GM23338 (cell line): ENCODE measurements around the gene PIP5K1C. TPM values are rescaled to one million over a fixed set of nuclear protein-coding genes. Genes with fewer than 3 reads are reported as not detected.

Experiments used
- ATAC-seq: fragments of 200-7000 bp; cut with Tn5 transposase; 3 replicates; pipeline ENCODE4 v1.9.1; 2020
- DNase-seq: peaks from one replicate; pipeline ENCODE4 v3.0.0-alpha.2; 2015; ENCODE audit warnings: low spot score
- H2AFZ ChIP-seq: fragments of 200-600 bp; sonication (generic); 2 replicates; pipeline ENCODE4 v1.8.0; 2016; ENCODE audit warnings: antibody characterized with exemption, mild to moderate bottlenecking, moderate library complexity
- H3F3A ChIP-seq: fragments of 200-600 bp; sonication (generic); replicated peaks from 2 replicates; pipeline ENCODE4 v1.8.0; 2017; ENCODE audit warnings: antibody characterized with exemption, mixed run types, low read depth
- H3K27ac ChIP-seq: fragments of 200-600 bp; sonication (generic); 2 replicates; pipeline ENCODE4 v1.6.1; 2016; ENCODE audit warnings: low read depth
- H3K27me3 ChIP-seq: fragments of 200-600 bp; sonication (generic); 2 replicates; pipeline ENCODE4 v1.8.0; 2016; ENCODE audit warnings: mild to moderate bottlenecking, mixed run types, moderate library complexity; ENCODE audit not compliant: insufficient read depth
- H3K36me3 ChIP-seq: fragments of 200-600 bp; sonication (generic); 2 replicates; pipeline ENCODE4 v1.8.0; 2016; ENCODE audit warnings: mild to moderate bottlenecking; ENCODE audit not compliant: insufficient read depth
- H3K4me1 ChIP-seq: fragments of 200-600 bp; sonication (generic); 2 replicates; pipeline ENCODE4 v1.8.0; 2016; ENCODE audit warnings: mild to moderate bottlenecking, moderate library complexity; ENCODE audit not compliant: insufficient read depth
- H3K4me2 ChIP-seq: fragments of 200-600 bp; sonication (generic); 2 replicates; pipeline ENCODE4 v1.7.1; 2017; ENCODE audit warnings: mixed run types
- H3K4me3 ChIP-seq: fragments of 200-600 bp; sonication (generic); 2 replicates; pipeline ENCODE4 v1.6.1; 2016; ENCODE audit warnings: mixed run types
- H3K79me2 ChIP-seq: fragments of 200-600 bp; sonication (generic); replicated peaks from 2 replicates; pipeline ENCODE4 v1.8.0; 2017; ENCODE audit warnings: mild to moderate bottlenecking; ENCODE audit not compliant: insufficient read depth
- H3K9me2 ChIP-seq: fragments of 200-600 bp; sonication (generic); 2 replicates; pipeline ENCODE4 v1.8.0; 2017; ENCODE audit not compliant: insufficient read depth
- H4K20me1 ChIP-seq: fragments of 200-600 bp; sonication (generic); replicated peaks from 2 replicates; pipeline ENCODE4 v1.8.0; 2017; ENCODE audit warnings: mild to moderate bottlenecking; ENCODE audit not compliant: insufficient read depth
- H3K27ac Mint-ChIP-seq: 2 replicates; pipeline ENCODE4 v1.8.0; 2020; ENCODE audit warnings: inconsistent platforms, mild to moderate bottlenecking, moderate library complexity, mixed read lengths
- H3K27me3 Mint-ChIP-seq: 3 replicates; pipeline ENCODE4 v1.8.0; 2022; ENCODE audit warnings: low read depth, mild to moderate bottlenecking, moderate library complexity, mixed read lengths, inconsistent platforms; ENCODE audit not compliant: insufficient read depth, poor library complexity
- H3K36me3 Mint-ChIP-seq: 3 replicates; pipeline ENCODE4 v1.8.0; 2021; ENCODE audit warnings: low read depth, mild to moderate bottlenecking, inconsistent platforms, moderate library complexity, mixed read lengths
- H3K4me1 Mint-ChIP-seq: 3 replicates; pipeline ENCODE4 v1.8.0; 2020; ENCODE audit warnings: mild to moderate bottlenecking, inconsistent platforms, mixed read lengths
- H3K4me3 Mint-ChIP-seq: 3 replicates; pipeline ENCODE4 v1.8.0; 2021; ENCODE audit warnings: moderate library complexity, mild to moderate bottlenecking, inconsistent platforms, mixed read lengths
- H3K9me3 Mint-ChIP-seq: 3 replicates; pipeline ENCODE4 v1.8.0; 2020; ENCODE audit warnings: moderate library complexity, mild to moderate bottlenecking, inconsistent platforms, mixed read lengths
- NANOG ChIP-seq: IDR thresholded peaks from 2 replicates; pipeline ENCODE4 v1.6.1; 2016; ENCODE audit warnings: antibody characterized with exemption, borderline replicate concordance
- POLR2AphosphoS5 ChIP-seq: IDR thresholded peaks from 2 replicates; pipeline ENCODE4 v1.6.1; 2016; ENCODE audit warnings: antibody characterized with exemption, low read depth
- polyA plus RNA-seq: library from polyadenylated mRNA; unstranded; fragments of >200 nt; fragmentation: Nextera tagmentation; extraction: Ambion mirVana; gene quantifications from 2 replicates; pipeline ENCODE4 v1.2.1, GENCODE V29; 2016
- total RNA-seq: library from RNA; depleted of rRNA; stranded (reverse); fragments of >200 nt; shearing (Covaris generic); gene quantifications from 2 replicates; pipeline ENCODE4 v1.2.3, GENCODE V29; 2014
- TF ChIP-seq, protein P1 (sequence below): fragments of 250-450 bp; sonication (Bioruptor Pico); IDR thresholded peaks from 2 replicates; pipeline ENCODE4 v1.5.0; 2020; ENCODE audit warnings: mild to moderate bottlenecking, moderate library complexity
- TF ChIP-seq, protein P2 (sequence below): IDR thresholded peaks from one replicate; pipeline ENCODE4 v1.6.1; 2018; ENCODE audit warnings: antibody characterized with exemption; ENCODE audit not compliant: unreplicated experiment

The PIP5K1C gene
- total and polyA plus RNA-seq, 2 experiments from 2014 or later: 11.8 to 46.7 TPM

DNA sequence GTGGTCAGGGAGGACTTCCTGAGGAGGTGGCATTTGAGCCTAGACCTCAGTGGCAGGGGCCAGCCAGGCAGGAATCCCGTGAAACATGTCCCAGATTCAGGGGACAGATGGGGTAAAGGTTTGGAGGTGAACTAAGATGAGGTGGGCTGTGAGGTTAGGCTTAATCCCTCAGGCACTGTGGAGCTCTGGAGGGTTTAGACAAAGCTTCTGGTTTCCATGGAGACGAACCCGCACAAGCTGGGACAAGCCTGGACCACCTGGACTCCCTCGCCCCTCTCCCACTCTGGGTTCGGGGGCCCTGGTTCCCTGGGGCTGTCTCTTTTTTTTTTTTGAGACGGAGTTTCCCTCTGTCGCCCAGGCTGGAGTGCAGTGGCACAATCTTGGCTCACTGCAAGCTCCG lies 23.6 kb upstream of the PIP5K1C start (continued):
- TF ChIP-seq, protein P1, sequence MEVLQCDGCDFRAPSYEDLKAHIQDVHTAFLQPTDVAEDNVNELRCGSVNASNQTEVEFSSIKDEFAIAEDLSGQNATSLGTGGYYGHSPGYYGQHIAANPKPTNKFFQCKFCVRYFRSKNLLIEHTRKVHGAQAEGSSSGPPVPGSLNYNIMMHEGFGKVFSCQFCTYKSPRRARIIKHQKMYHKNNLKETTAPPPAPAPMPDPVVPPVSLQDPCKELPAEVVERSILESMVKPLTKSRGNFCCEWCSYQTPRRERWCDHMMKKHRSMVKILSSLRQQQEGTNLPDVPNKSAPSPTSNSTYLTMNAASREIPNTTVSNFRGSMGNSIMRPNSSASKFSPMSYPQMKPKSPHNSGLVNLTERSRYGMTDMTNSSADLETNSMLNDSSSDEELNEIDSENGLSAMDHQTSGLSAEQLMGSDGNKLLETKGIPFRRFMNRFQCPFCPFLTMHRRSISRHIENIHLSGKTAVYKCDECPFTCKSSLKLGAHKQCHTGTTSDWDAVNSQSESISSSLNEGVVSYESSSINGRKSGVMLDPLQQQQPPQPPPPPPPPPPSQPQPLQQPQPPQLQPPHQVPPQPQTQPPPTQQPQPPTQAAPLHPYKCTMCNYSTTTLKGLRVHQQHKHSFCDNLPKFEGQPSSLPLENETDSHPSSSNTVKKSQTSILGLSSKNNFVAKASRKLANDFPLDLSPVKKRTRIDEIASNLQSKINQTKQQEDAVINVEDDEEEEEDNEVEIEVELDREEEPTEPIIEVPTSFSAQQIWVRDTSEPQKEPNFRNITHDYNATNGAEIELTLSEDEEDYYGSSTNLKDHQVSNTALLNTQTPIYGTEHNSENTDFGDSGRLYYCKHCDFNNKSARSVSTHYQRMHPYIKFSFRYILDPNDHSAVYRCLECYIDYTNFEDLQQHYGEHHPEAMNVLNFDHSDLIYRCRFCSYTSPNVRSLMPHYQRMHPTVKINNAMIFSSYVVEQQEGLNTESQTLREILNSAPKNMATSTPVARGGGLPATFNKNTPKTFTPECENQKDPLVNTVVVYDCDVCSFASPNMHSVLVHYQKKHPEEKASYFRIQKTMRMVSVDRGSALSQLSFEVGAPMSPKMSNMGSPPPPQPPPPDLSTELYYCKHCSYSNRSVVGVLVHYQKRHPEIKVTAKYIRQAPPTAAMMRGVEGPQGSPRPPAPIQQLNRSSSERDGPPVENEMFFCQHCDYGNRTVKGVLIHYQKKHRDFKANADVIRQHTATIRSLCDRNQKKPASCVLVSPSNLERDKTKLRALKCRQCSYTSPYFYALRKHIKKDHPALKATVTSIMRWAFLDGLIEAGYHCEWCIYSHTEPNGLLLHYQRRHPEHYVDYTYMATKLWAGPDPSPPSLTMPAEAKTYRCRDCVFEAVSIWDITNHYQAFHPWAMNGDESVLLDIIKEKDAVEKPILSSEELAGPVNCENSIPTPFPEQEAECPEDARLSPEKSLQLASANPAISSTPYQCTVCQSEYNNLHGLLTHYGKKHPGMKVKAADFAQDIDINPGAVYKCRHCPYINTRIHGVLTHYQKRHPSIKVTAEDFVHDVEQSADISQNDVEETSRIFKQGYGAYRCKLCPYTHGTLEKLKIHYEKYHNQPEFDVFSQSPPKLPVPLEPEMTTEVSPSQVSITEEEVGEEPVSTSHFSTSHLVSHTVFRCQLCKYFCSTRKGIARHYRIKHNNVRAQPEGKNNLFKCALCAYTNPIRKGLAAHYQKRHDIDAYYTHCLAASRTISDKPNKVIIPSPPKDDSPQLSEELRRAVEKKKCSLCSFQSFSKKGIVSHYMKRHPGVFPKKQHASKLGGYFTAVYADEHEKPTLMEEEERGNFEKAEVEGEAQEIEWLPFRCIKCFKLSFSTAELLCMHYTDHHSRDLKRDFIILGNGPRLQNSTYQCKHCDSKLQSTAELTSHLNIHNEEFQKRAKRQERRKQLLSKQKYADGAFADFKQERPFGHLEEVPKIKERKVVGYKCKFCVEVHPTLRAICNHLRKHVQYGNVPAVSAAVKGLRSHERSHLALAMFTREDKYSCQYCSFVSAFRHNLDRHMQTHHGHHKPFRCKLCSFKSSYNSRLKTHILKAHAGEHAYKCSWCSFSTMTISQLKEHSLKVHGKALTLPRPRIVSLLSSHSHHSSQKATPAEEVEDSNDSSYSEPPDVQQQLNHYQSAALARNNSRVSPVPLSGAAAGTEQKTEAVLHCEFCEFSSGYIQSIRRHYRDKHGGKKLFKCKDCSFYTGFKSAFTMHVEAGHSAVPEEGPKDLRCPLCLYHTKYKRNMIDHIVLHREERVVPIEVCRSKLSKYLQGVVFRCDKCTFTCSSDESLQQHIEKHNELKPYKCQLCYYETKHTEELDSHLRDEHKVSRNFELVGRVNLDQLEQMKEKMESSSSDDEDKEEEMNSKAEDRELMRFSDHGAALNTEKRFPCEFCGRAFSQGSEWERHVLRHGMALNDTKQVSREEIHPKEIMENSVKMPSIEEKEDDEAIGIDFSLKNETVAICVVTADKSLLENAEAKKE (CRISPR knock-in tag): no peak
- TF ChIP-seq POLR2AphosphoS5: no peak
- TF ChIP-seq NANOG: no peak
- TF ChIP-seq, protein P2, sequence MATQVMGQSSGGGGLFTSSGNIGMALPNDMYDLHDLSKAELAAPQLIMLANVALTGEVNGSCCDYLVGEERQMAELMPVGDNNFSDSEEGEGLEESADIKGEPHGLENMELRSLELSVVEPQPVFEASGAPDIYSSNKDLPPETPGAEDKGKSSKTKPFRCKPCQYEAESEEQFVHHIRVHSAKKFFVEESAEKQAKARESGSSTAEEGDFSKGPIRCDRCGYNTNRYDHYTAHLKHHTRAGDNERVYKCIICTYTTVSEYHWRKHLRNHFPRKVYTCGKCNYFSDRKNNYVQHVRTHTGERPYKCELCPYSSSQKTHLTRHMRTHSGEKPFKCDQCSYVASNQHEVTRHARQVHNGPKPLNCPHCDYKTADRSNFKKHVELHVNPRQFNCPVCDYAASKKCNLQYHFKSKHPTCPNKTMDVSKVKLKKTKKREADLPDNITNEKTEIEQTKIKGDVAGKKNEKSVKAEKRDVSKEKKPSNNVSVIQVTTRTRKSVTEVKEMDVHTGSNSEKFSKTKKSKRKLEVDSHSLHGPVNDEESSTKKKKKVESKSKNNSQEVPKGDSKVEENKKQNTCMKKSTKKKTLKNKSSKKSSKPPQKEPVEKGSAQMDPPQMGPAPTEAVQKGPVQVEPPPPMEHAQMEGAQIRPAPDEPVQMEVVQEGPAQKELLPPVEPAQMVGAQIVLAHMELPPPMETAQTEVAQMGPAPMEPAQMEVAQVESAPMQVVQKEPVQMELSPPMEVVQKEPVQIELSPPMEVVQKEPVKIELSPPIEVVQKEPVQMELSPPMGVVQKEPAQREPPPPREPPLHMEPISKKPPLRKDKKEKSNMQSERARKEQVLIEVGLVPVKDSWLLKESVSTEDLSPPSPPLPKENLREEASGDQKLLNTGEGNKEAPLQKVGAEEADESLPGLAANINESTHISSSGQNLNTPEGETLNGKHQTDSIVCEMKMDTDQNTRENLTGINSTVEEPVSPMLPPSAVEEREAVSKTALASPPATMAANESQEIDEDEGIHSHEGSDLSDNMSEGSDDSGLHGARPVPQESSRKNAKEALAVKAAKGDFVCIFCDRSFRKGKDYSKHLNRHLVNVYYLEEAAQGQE: no peak

DNA sequence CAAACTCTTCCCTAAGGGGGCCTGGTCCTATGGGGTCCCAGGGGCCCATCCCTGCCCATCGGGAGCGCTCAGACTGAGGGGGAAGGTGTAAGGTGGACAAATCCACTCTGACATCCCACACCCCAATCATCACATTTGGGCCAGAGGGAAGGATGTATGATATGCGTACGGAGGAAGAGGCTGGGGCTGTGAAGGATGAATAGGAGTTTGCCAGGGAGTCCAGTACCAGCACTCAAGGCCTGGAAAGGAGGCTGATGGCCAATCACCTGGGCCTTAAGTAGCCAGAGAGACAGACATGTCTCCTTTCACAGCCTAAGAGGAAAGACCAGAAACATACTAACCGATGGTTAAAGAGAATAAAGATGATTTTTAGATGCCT lies 22.8 kb upstream of the PIP5K1C start:
- H3K4me1 Mint-ChIP-seq: peaks cover 4% of the 10 kb centered on the region
- no peaks in the 10 kb centered on the region for H3K9me3 Mint-ChIP-seq
- peak overlapping the region; percentile 97 for H3K4me2 ChIP-seq
- H4K20me1 ChIP-seq: no peaks in the 10 kb centered on the region
- peak overlapping the region; percentile 77 for H3K4me3 Mint-ChIP-seq
- 0 out of 2 replicates have a peak overlapping the region, but pooled peaks have one; percentile 76 for H3K27ac ChIP-seq
- H3K36me3 ChIP-seq: no peaks in the 10 kb centered on the region
- no peak overlapping the region; the same call in 1 of the 2 replicates for H3K27ac Mint-ChIP-seq
- peaks cover 15% of the 10 kb centered on the region; the same call in 1 of the 2 replicates for H3K4me1 ChIP-seq
- no peaks in the 10 kb centered on the region for H3K79me2 ChIP-seq
- DNase-seq (no peak), ATAC-seq (no peak)
- no peaks in the 10 kb centered on the region for H3K36me3 Mint-ChIP-seq
- no peaks in the 10 kb centered on the region for H3K9me2 ChIP-seq
- no peak overlapping the region for H2AFZ ChIP-seq
- H3F3A ChIP-seq: no peaks in the 10 kb centered on the region
- H3K27me3 Mint-ChIP-seq: peaks cover 16% of the 10 kb centered on the region
- no peaks in the 10 kb centered on the region for H3K27me3 ChIP-seq
- H3K4me3 ChIP-seq: peak overlapping the region; percentile 83
- TF ChIP-seq, protein P1 (CRISPR knock-in tag): no peak
